HEK293 (cell line): ENCODE results near the gene MYZAP.

Source experiments
- GLI4 ChIP-seq: fragments of 450-650 bp; formaldehyde crosslinking; IDR thresholded peaks from 2 replicates; pipeline ENCODE4 v1.5.1; 2016; ENCODE audit warnings: missing biosample characterization, missing genetic modification characterization
- ZNF311 ChIP-seq: fragments of 450-650 bp; formaldehyde crosslinking; IDR thresholded peaks from 2 replicates; pipeline ENCODE4 v1.5.1; 2017; ENCODE audit warnings: missing biosample characterization, missing genetic modification characterization, borderline replicate concordance
- TF ChIP-seq, protein P1 (sequence below): fragments of 450-650 bp; formaldehyde crosslinking; IDR thresholded peaks from 2 replicates; pipeline ENCODE4 v1.5.1; 2016; ENCODE audit warnings: missing biosample characterization, missing genetic modification characterization

- TF ChIP-seq GLI4 (tag by site-specific recombination), result no peak
- TF ChIP-seq, protein P1, sequence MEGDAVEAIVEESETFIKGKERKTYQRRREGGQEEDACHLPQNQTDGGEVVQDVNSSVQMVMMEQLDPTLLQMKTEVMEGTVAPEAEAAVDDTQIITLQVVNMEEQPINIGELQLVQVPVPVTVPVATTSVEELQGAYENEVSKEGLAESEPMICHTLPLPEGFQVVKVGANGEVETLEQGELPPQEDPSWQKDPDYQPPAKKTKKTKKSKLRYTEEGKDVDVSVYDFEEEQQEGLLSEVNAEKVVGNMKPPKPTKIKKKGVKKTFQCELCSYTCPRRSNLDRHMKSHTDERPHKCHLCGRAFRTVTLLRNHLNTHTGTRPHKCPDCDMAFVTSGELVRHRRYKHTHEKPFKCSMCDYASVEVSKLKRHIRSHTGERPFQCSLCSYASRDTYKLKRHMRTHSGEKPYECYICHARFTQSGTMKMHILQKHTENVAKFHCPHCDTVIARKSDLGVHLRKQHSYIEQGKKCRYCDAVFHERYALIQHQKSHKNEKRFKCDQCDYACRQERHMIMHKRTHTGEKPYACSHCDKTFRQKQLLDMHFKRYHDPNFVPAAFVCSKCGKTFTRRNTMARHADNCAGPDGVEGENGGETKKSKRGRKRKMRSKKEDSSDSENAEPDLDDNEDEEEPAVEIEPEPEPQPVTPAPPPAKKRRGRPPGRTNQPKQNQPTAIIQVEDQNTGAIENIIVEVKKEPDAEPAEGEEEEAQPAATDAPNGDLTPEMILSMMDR (tag by site-specific recombination), result no peak
- TF ChIP-seq ZNF311 (tag by site-specific recombination), result no peak
Observed at GRCh38 chr15:57647791-57648130, 56.1 kb downstream of the MYZAP start.
